Measurements from ENCODE around the gene MIA2.

DNA sequence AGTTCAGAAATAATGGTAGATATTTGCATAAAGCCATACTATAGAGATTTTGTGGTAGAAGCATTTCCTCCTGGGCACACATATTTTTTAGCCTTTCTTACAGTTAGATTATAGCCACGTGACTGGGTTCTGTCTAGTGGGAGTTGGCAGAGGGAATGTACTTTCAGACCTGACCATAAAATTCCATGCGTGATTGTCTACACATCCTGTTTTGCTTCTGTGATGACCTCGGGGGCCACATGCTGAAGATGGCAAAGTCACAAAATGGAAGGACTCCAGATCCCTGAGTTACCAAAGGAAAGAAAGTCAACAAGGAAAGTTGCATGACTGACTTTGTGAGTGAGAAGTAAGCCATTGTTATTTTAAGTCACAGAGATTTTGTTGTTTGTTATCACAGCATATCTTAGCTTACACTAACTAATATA, 14.6 kb upstream of the MIA2 start:
- TF ChIP-seq, protein P1, sequence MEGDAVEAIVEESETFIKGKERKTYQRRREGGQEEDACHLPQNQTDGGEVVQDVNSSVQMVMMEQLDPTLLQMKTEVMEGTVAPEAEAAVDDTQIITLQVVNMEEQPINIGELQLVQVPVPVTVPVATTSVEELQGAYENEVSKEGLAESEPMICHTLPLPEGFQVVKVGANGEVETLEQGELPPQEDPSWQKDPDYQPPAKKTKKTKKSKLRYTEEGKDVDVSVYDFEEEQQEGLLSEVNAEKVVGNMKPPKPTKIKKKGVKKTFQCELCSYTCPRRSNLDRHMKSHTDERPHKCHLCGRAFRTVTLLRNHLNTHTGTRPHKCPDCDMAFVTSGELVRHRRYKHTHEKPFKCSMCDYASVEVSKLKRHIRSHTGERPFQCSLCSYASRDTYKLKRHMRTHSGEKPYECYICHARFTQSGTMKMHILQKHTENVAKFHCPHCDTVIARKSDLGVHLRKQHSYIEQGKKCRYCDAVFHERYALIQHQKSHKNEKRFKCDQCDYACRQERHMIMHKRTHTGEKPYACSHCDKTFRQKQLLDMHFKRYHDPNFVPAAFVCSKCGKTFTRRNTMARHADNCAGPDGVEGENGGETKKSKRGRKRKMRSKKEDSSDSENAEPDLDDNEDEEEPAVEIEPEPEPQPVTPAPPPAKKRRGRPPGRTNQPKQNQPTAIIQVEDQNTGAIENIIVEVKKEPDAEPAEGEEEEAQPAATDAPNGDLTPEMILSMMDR (IDR thresholded peaks at IDR 0.05), result no peak
- no peak for TF ChIP-seq EP300 (IDR thresholded peaks at IDR 0.05; ENCODE audit: low read depth)

Measured in transverse colon (tissue), 3 donors.